Measurements from ENCODE around the gene RAB28. TPM values are rescaled to one million over a fixed set of nuclear protein-coding genes. Genes with fewer than 3 reads are reported as not detected.

RAB28 gene
- polyA plus RNA-seq, 1 of the 3 experiments (the other 2 are of a cell fraction), result 10.5 TPM

DNA sequence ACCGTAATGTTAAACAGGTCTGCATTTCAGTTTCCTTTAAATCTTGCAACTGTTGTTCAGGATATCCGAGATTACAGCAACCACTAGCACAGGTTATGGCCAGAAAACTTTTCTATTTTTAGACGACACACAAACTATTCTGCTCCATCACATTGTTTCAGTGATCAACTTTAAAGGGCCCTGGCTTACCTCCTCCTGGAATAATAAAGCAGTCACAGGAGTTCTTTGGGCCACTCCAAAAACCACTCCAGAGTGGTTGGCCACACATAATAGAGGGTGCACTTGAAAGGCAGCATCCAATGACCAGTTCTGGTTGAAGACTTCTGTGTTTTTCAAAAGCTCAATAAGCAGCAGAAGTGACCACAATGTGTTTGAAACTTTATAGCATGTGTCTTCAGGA, 118.9 kb downstream of the RAB28 start:
- H3K36me3 ChIP-seq (replicated peaks in 1 of 2; ENCODE audit: control insufficient read depth in 1 of 2, insufficient read depth in 2 of 2, low read length in 1 of 2), result peaks cover 0 to 5% of the 10 kb centered on the region in 2 experiments
- H3K27me3 ChIP-seq (ENCODE audit: insufficient read depth), result no peaks in the 10 kb centered on the region
- H4K20me1 ChIP-seq (ENCODE audit: insufficient read depth), result no peaks in the 10 kb centered on the region
- no peak overlapping the region for H3K9ac ChIP-seq
- no peaks in the 10 kb centered on the region for H3K4me1 ChIP-seq (ENCODE audit: control insufficient read depth in 1 of 2, insufficient read depth in 2 of 2, low read depth in 1 of 2, low read length in 1 of 2)
- 96% methylated on average over 3 of the region's 3 CpGs for WGBS (ENCODE audit: low lambda C conversion rate)
- H3K9me3 ChIP-seq, result no peaks in the 10 kb centered on the region
- H3K4me2 ChIP-seq, result no peak overlapping the region
- H3F3A ChIP-seq (replicated peaks; ENCODE audit: insufficient read depth), result no peaks in the 10 kb centered on the region
- DNase-seq, result no peak
- H3K27ac ChIP-seq (ENCODE audit: low read depth in 2 of 2, low read length in 1 of 2), result no peak overlapping the region
- TF ChIP-seq RCOR1 (IDR thresholded peaks at IDR 0.05; ENCODE audit: low read length) (no peak), FOXJ3 (CRISPR knock-in tag; IDR thresholded peaks at IDR 0.05) (no peak), RFX5 (IDR thresholded peaks at IDR 0.05; ENCODE audit: low read length) (no peak), NRF1 (IDR thresholded peaks at IDR 0.05; ENCODE audit: low read depth, low read length) (no peak), TEAD4 (IDR thresholded peaks at IDR 0.05; ENCODE audit: borderline replicate concordance, insufficient read depth) (no peak), TAF1 (IDR thresholded peaks at IDR 0.05; ENCODE audit: borderline replicate concordance, low read depth, low read length) (no peak), USF1 (IDR thresholded peaks at IDR 0.05; ENCODE audit: borderline replicate concordance, low read depth) (no peak), REST (IDR thresholded peaks at IDR 0.05; ENCODE audit: low read depth, low read length) (no peak), MAX (IDR thresholded peaks at IDR 0.05; ENCODE audit: low read depth) (no peak), GABPA (IDR thresholded peaks at IDR 0.05; ENCODE audit: low read depth) (no peak), SMC3 (IDR thresholded peaks at IDR 0.05; ENCODE audit: low read depth, low read length) (no peak), CHD2 (IDR thresholded peaks at IDR 0.05; ENCODE audit: low read length, partially characterized antibody) (no peak), EP300 (IDR thresholded peaks at IDR 0.05; ENCODE audit: borderline replicate concordance in 1 of 2, low read depth in 1 of 2, low read length in 1 of 2) (no peak), EZH2phosphoT487 (IDR thresholded peaks at IDR 0.05; ENCODE audit: borderline replicate concordance, low read depth) (no peak)
- TF ChIP-seq, protein P1, sequence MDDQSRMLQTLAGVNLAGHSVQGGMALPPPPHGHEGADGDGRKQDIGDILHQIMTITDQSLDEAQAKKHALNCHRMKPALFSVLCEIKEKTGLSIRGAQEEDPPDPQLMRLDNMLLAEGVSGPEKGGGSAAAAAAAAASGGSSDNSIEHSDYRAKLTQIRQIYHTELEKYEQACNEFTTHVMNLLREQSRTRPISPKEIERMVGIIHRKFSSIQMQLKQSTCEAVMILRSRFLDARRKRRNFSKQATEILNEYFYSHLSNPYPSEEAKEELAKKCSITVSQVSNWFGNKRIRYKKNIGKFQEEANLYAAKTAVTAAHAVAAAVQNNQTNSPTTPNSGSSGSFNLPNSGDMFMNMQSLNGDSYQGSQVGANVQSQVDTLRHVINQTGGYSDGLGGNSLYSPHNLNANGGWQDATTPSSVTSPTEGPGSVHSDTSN (IDR thresholded peaks at IDR 0.05), result no peak
- TF ChIP-seq, protein P2, sequence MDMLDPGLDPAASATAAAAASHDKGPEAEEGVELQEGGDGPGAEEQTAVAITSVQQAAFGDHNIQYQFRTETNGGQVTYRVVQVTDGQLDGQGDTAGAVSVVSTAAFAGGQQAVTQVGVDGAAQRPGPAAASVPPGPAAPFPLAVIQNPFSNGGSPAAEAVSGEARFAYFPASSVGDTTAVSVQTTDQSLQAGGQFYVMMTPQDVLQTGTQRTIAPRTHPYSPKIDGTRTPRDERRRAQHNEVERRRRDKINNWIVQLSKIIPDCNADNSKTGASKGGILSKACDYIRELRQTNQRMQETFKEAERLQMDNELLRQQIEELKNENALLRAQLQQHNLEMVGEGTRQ (IDR thresholded peaks at IDR 0.05; ENCODE audit: borderline replicate concordance, low read depth, low read length), result no peak
- TF ChIP-seq, protein P3, sequence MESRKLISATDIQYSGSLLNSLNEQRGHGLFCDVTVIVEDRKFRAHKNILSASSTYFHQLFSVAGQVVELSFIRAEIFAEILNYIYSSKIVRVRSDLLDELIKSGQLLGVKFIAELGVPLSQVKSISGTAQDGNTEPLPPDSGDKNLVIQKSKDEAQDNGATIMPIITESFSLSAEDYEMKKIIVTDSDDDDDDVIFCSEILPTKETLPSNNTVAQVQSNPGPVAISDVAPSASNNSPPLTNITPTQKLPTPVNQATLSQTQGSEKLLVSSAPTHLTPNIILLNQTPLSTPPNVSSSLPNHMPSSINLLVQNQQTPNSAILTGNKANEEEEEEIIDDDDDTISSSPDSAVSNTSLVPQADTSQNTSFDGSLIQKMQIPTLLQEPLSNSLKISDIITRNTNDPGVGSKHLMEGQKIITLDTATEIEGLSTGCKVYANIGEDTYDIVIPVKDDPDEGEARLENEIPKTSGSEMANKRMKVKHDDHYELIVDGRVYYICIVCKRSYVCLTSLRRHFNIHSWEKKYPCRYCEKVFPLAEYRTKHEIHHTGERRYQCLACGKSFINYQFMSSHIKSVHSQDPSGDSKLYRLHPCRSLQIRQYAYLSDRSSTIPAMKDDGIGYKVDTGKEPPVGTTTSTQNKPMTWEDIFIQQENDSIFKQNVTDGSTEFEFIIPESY (IDR thresholded peaks at IDR 0.05; ENCODE audit: borderline replicate concordance, low read depth), result no peak
- no peaks in the 10 kb centered on the region for H3K9me2 ChIP-seq
- no peak overlapping the region for H3K4me3 ChIP-seq (ENCODE audit: low read depth in 2 of 2, low read length in 1 of 2)
- ChIA-PET POLR2A (no interaction called here), CTCF (interaction anchor here (0.5 kb wide), 1 partner anchor 362 kb away, joined by 3 read pairs; no protein-coding TSS in a partner anchor)
- H2AFZ ChIP-seq (ENCODE audit: low read depth), result no peak overlapping the region
- H3K79me2 ChIP-seq (ENCODE audit: insufficient read depth), result no peaks in the 10 kb centered on the region

All from SK-N-SH (cell line).